ENCODE measurements around the gene SLFN14. TPM values are rescaled to one million over a fixed set of nuclear protein-coding genes. Genes with fewer than 3 reads are reported as not detected.

The SLFN14 gene
- total and polyA plus RNA-seq, 2 experiments from 2014 or later: 0.12 to 0.21 TPM

GRCh38 chr17:35597604-35598003 lies 37.0 kb upstream of the SLFN14 start:
- TF ChIP-seq CTCF (IDR thresholded peaks at IDR 0.05; ENCODE audit: low read depth, low read length): no peak
- no peak overlapping the region for H3K27ac ChIP-seq
- no peaks in the 10 kb centered on the region for H3K9me3 ChIP-seq (ENCODE audit: low read depth)
- H3K4me3 ChIP-seq: no peak overlapping the region
- no peaks in the 10 kb centered on the region for H3K4me1 ChIP-seq (ENCODE audit: low read depth)
- no peaks in the 10 kb centered on the region for H3K27me3 ChIP-seq
- DNase-seq (ENCODE audit: low read depth in 1 of 2, low spot score in 1 of 2): no peak
- peaks cover 47% of the 10 kb centered on the region for H3K36me3 ChIP-seq

GRCh38 chr17:35596530-35597233 lies 36.1 kb upstream of the SLFN14 start:
- no peak for TF ChIP-seq CTCF (IDR thresholded peaks at IDR 0.05; ENCODE audit: low read depth, low read length)
- no peak overlapping the region for H3K4me3 ChIP-seq
- no peak for DNase-seq (ENCODE audit: low read depth in 1 of 2, low spot score in 1 of 2)
- peaks cover 44% of the 10 kb centered on the region for H3K36me3 ChIP-seq
- H3K9me3 ChIP-seq (ENCODE audit: low read depth): no peaks in the 10 kb centered on the region
- no peaks in the 10 kb centered on the region for H3K4me1 ChIP-seq (ENCODE audit: low read depth)
- H3K27me3 ChIP-seq: no peaks in the 10 kb centered on the region
- H3K27ac ChIP-seq: no peak overlapping the region

GRCh38 chr17:35596072-35596471 lies 35.5 kb upstream of the SLFN14 start:
- Histone ChIP-seq H3K4me3 (no peak overlapping the region), H3K27ac (no peak overlapping the region), H3K9me3 (ENCODE audit: low read depth) (no peaks in the 10 kb centered on the region), H3K36me3 (peaks cover 44% of the 10 kb centered on the region), H3K4me1 (ENCODE audit: low read depth) (no peaks in the 10 kb centered on the region), H3K27me3 (no peaks in the 10 kb centered on the region)
- no peak for DNase-seq (ENCODE audit: low read depth in 1 of 2, low spot score in 1 of 2)
- no peak for TF ChIP-seq CTCF (IDR thresholded peaks at IDR 0.05; ENCODE audit: low read depth, low read length)

- Histone ChIP-seq H3K9me3 (ENCODE audit: low read depth) (no peaks in the 10 kb centered on the region), H3K27ac (no peak overlapping the region), H3K27me3 (peaks cover 20% of the 10 kb centered on the region), H3K4me3 (peak overlapping the region; percentile 86), H3K36me3 (no peaks in the 10 kb centered on the region), H3K4me1 (ENCODE audit: low read depth) (peaks cover 10% of the 10 kb centered on the region)
- DNase-seq (ENCODE audit: low read depth in 1 of 2, low spot score in 1 of 2): peak in 1 of 2 donors; percentile 54
- no peak for TF ChIP-seq CTCF (IDR thresholded peaks at IDR 0.05; ENCODE audit: low read depth, low read length)
Observed at GRCh38 chr17:35588196-35588920, 27.7 kb upstream of the SLFN14 start.

GRCh38 chr17:35587074-35587961 lies 26.7 kb upstream of the SLFN14 start, which contains the start of gene AP2B1:
Gene AP2B1 (plus strand): TSS chr17:35587322. CDS start chr17:35594031, 6,709 bp downstream.
- Histone ChIP-seq H3K36me3 (no peaks in the 10 kb centered on the region), H3K27me3 (peaks cover 27% of the 10 kb centered on the region), H3K4me1 (ENCODE audit: low read depth) (peaks cover 10% of the 10 kb centered on the region), H3K9me3 (ENCODE audit: low read depth) (no peaks in the 10 kb centered on the region), H3K27ac (peak within 1 kb of the TSS; percentile 92), H3K4me3 (peak within 1 kb of the TSS; percentile 86)
- peak; percentile 91 to 98 for DNase-seq (ENCODE audit: low read depth in 1 of 2, low spot score in 1 of 2)
- TF ChIP-seq CTCF (IDR thresholded peaks at IDR 0.05; ENCODE audit: low read depth, low read length): no peak
